Lung (tissue), 12 donors: Measurements from ENCODE around the gene ROPN1. TPM values are rescaled to one million over a fixed set of nuclear protein-coding genes. Genes with fewer than 3 reads are reported as not detected.

Experiments
- ATAC-seq: fragments of 200-7000 bp; cut with Tn5 transposase; one replicate; pipeline ENCODE4 v1.9.1; 2020; ENCODE audit warnings: moderate number of reproducible peaks; ENCODE audit not compliant: insufficient read depth, low FRiP score
- DNase-seq, 3 donors: peaks; one replicate each; pipeline ENCODE4 v3.0.0-alpha.2; 2013 to 2017
- H3K27ac ChIP-seq, 2 donors: one replicate each; pipeline ENCODE4 v1.5.1; 2013; ENCODE audit warnings: mild to moderate bottlenecking in 2 of 2, moderate library complexity in 2 of 2, control low read depth in 1 of 2, inconsistent platforms in 1 of 2, low read depth in 1 of 2, low read length in 1 of 2
- H3K27me3 ChIP-seq, 3 donors: one replicate each; pipeline ENCODE4 v1.5.1; 2013; ENCODE audit warnings: low read length in 2 of 3; ENCODE audit not compliant: control insufficient read depth in 3 of 3, insufficient read depth in 3 of 3
- H3K36me3 ChIP-seq, 4 donors: one replicate each; pipeline ENCODE4 v1.5.1; 2013; ENCODE audit warnings: low read length in 4 of 4, mild to moderate bottlenecking in 1 of 4, moderate library complexity in 1 of 4; ENCODE audit not compliant: control insufficient read depth in 4 of 4, insufficient read depth in 4 of 4
- H3K4me1 ChIP-seq, 5 donors: one replicate each; pipeline ENCODE4 v1.5.1; 2013; ENCODE audit warnings: low read length in 5 of 5, mild to moderate bottlenecking in 2 of 5, moderate library complexity in 1 of 5; ENCODE audit not compliant: control insufficient read depth in 5 of 5, insufficient read depth in 5 of 5
- H3K4me3 ChIP-seq: one replicate; pipeline ENCODE4 v1.5.1; 2013; ENCODE audit warnings: mild to moderate bottlenecking, control low read depth, moderate library complexity
- H3K9ac ChIP-seq, 2 donors: one replicate each; pipeline ENCODE4 v1.5.1; 2013; ENCODE audit warnings: low read length in 2 of 2, control low read depth in 1 of 2; ENCODE audit not compliant: insufficient read depth in 1 of 2
- H3K9me3 ChIP-seq, 4 donors: one replicate each; pipeline ENCODE4 v1.5.1; 2013; ENCODE audit warnings: low read length in 3 of 4, mild to moderate bottlenecking in 1 of 4, moderate library complexity in 1 of 4; ENCODE audit not compliant: control insufficient read depth in 4 of 4, insufficient read depth in 3 of 4
- WGBS, 2 donors: extraction: QIAGEN DNeasy Blood & Tissue Kit; methylation state at CpG; one replicate each; pipeline ENCODE4 v1.1.7; 2013; 5-methylcytosine and 5-hydroxymethylcytosine counted together
- polyA plus RNA-seq, 2 donors: library from polyadenylated mRNA; stranded (reverse); fragments of 200-250 nt; gene quantifications; one replicate each; pipeline ENCODE4 v1.2.1, GENCODE V29; 2013
- total RNA-seq, 2 donors: library from RNA; depleted of rRNA in 1 of 2; stranded (reverse); fragments of >200 nt in 1 of 2; gene quantifications; one replicate each; pipeline ENCODE4 v1.2.1, GENCODE V29; 2014 to 2021
- TF ChIP-seq, protein P1 (sequence below): IDR thresholded peaks from 2 replicates; pipeline ENCODE4 v1.5.1; 2012; ENCODE audit warnings: mild to moderate bottlenecking; ENCODE audit errors: control extremely low read depth, extremely low read depth
- donor health status: control.
- donor health status: control.
- donor health status: Bipolar disorder and iron deficiency.
- donor health status: healthy.
- donor health status: DM: yes; HTN: yes; CAD: no.

ROPN1 gene
- total and polyA plus RNA-seq, 4 donors, result not detected

DNA sequence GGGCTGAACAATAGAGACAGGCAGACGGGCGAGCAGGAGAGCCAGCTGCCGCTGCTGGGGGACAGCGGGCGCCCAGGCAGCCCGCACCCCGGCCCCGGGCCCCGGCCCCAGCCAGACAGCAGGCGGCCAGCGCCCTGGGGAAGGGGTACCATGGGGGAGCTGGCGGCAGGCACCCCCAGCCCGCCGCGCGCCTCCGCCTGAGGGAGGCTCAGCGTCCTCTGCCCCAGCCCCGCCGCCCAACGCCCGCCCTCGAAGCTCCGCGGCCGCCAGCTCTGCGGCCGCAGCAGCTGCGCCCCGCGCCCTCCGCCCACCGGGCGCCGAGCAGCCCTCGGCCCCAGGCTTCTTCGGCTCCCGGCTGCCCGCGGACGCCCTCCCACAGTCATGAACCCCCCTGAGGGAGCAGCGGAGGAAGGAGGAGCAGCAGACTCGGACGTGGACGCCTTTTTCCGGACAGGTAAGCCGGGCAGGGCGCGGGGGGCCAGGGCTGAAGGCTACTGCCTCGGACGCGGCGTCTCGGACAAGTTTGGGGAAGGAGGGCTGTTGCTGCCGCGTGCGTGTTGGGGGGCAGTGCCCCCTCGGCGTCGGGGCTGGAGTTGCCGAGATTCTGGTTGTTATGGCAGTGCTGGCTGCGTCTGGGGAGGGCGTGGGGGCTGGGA is 41.6 kb upstream of the ROPN1 start, which contains the start of gene KALRN:
Gene KALRN, plus strand, starts transcription at position 10 of the 656 bp plus-strand sequence.
- Histone ChIP-seq H3K27me3 (no peaks in the 10 kb centered on the region), H3K9me3 (no peaks in the 10 kb centered on the region), H3K9ac (peak within 1 kb of the TSS; percentile 33 to 81), H3K27ac (peak within 1 kb of the TSS; percentile 75 to 76), H3K4me1 (peaks cover 0 to 26% (median 9%) of the 10 kb centered on the region in 5 donors), H3K4me3 (peak within 1 kb of the TSS; percentile 85), H3K36me3 (no peaks in the 10 kb centered on the region)
- TF ChIP-seq, protein P1, sequence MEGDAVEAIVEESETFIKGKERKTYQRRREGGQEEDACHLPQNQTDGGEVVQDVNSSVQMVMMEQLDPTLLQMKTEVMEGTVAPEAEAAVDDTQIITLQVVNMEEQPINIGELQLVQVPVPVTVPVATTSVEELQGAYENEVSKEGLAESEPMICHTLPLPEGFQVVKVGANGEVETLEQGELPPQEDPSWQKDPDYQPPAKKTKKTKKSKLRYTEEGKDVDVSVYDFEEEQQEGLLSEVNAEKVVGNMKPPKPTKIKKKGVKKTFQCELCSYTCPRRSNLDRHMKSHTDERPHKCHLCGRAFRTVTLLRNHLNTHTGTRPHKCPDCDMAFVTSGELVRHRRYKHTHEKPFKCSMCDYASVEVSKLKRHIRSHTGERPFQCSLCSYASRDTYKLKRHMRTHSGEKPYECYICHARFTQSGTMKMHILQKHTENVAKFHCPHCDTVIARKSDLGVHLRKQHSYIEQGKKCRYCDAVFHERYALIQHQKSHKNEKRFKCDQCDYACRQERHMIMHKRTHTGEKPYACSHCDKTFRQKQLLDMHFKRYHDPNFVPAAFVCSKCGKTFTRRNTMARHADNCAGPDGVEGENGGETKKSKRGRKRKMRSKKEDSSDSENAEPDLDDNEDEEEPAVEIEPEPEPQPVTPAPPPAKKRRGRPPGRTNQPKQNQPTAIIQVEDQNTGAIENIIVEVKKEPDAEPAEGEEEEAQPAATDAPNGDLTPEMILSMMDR, result no peak
- 1 to 2% methylated on average over 25 to 63 of the region's 63 CpGs for WGBS, 2 donors
- DNase-seq (peak in 2 of 3 donors; percentile 32 to 42), ATAC-seq (no peak)

DNA sequence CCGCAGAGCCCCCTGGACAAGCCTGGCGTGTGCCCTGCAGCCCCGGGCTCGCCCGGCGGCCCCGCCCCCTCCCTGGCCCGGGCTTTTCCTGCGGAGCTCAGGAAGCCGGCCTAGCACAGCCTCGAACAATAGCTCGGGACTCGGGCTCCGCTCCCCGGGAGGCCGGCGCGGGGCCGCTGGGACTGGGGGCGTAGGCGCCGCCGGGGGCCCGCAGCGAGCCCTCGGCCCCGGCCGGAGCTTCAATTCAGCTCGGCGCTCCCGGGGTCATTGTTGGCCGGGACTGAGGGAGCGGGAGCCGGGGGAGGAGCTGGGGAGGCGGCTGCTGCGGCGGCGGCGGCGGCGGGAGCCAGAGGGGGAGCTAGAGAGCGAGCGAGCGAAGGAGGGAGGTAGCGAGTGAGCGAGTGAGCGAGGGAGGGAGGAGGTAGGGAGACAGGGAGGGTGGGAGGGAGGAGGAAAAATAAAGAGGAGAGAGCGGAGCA is 41.0 kb upstream of the ROPN1 start:
- H3K9me3 ChIP-seq, result no peaks in the 10 kb centered on the region
- H3K4me1 ChIP-seq, result peaks cover 0 to 26% (median 9%) of the 10 kb centered on the region in 5 donors
- H3K36me3 ChIP-seq, result no peaks in the 10 kb centered on the region
- peak overlapping the region; percentile 33 to 81 for H3K9ac ChIP-seq
- TF ChIP-seq, protein P1, result peak; percentile 52
- peak overlapping the region; percentile 85 for H3K4me3 ChIP-seq
- DNase-seq, result peak; percentile 94 to 95 (median 95)
- H3K27ac ChIP-seq, result peak overlapping the region; percentile 73 to 75
- H3K27me3 ChIP-seq, result no peaks in the 10 kb centered on the region
- 0 to 1% methylated on average over 37 to 48 of the region's 48 CpGs for WGBS, 2 donors
- ATAC-seq, result peak; percentile 89

DNA sequence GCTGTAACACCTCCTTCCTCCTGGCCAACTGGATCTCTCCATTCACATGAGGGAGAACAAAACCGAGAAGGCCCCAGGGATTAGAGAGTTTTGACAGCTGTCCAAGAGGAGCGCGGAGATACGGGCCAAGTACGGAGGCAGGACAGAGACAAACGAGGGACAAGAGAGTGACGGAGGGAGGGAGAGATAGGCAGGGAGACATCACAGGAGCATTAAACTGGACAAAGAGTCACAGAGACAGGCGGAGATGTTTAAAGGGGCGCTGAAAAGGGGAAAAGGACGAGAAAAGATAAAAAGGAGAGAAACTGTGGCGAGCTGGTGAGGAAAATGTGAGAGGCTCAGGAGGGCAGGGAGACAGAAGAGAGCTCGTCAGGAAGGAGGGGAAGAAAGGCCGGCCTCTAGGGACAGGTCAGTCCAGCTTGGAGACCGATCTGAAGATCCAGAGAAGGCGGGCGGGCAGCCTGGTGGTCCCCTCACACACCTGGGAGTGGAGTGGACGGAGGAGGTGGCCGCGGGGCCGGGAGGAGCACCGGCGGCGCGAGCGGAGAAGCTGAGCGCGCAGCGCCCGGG is 40.5 kb upstream of the ROPN1 start:
- TF ChIP-seq, protein P1, result no peak
- H3K4me1 ChIP-seq, result peaks cover 0 to 26% (median 9%) of the 10 kb centered on the region in 5 donors
- no peaks in the 10 kb centered on the region for H3K27me3 ChIP-seq
- DNase-seq, result peak; percentile 81 to 87 (median 87)
- 19 to 41% methylated on average over 16 to 29 of the region's 29 CpGs for WGBS, 2 donors
- H3K36me3 ChIP-seq, result no peaks in the 10 kb centered on the region
- peak overlapping the region; percentile 73 to 75 for H3K27ac ChIP-seq
- peak overlapping the region; percentile 33 to 81 for H3K9ac ChIP-seq
- H3K4me3 ChIP-seq, result peak overlapping the region; percentile 66
- ATAC-seq, result peak; percentile 21
- no peaks in the 10 kb centered on the region for H3K9me3 ChIP-seq
